Endothelial cell of umbilical vein (primary cell): ENCODE results near the gene AAR2. TPM values are rescaled to one million over a fixed set of nuclear protein-coding genes. Genes with fewer than 3 reads are reported as not detected.

Experiments
- BruUV-seq: library from RNA; stranded (reverse); fragments of 400-500 nt; replicated peaks from 2 replicates; lab custom pipeline; 2021; lab: Mats Ljungman, UMichigan
- CTCF ChIA-PET: fragments of 300-600, 350-600 bp; sonication (Branson Sonifier 250); formaldehyde crosslinking; loops from one replicate; lab custom pipeline; 2021; ENCODE audit warnings: antibody characterized with exemption, inconsistent platforms; lab: Charles Lee
- POLR2A ChIA-PET: fragments of 300-600, 350-600 bp; sonication (Branson Sonifier 250); formaldehyde crosslinking; loops from one replicate; lab custom pipeline; 2021; ENCODE audit warnings: antibody characterized with exemption, inconsistent platforms; lab: Charles Lee
- DNase-seq: peaks from one replicate; pipeline ENCODE4 v3.0.0-alpha.2; 2011; ENCODE audit warnings: low read depth, low spot score
- FAIRE-seq: peaks from 2 replicates; lab custom pipeline; 2011; peaks lifted over from hg19 to GRCh38; lab: Jason Lieb, UNC
- H2AFZ ChIP-seq: 2 replicates; pipeline ENCODE4 v1.6.0; 2012; ENCODE audit warnings: low read depth, low read length, control low read depth, inconsistent platforms
- H3K27ac ChIP-seq: 2 replicates; pipeline ENCODE4 v1.5.1; 2011; ENCODE audit warnings: low read depth, mild to moderate bottlenecking, control low read depth, low read length, moderate library complexity; ENCODE audit not compliant: insufficient read depth
- H3K27me3 ChIP-seq, 2 experiments: 2 replicates each; pipeline versions ENCODE4 v1.6.0 to v1.6.1; 2011; ENCODE audit warnings: low read length in 2 of 2, mixed read lengths in 1 of 2; ENCODE audit not compliant: control insufficient read depth in 2 of 2, insufficient read depth in 2 of 2
- H3K36me3 ChIP-seq, 2 experiments: 2 replicates in 1 of 2; 3 replicates in 1 of 2; pipeline ENCODE4 v1.5.1; 2011; ENCODE audit warnings: low read length in 2 of 2, mild to moderate bottlenecking in 1 of 2, moderate library complexity in 1 of 2; ENCODE audit not compliant: control insufficient read depth in 2 of 2, insufficient read depth in 2 of 2; ENCODE audit errors: extremely low read depth in 1 of 2
- H3K4me1 ChIP-seq: 3 replicates; pipeline ENCODE4 v1.5.1; 2011; ENCODE audit warnings: mild to moderate bottlenecking, low read length; ENCODE audit not compliant: control insufficient read depth, insufficient read depth; ENCODE audit errors: extremely low read depth
- H3K4me2 ChIP-seq: 2 replicates; pipeline ENCODE4 v1.6.1; 2011; ENCODE audit warnings: low read length, control low read depth, mixed read lengths; ENCODE audit not compliant: insufficient read depth
- H3K4me3 ChIP-seq, 3 experiments: fragments of 200-600 bp in 1 of 3; sonication (generic), shearing (Covaris generic) in 1 of 3; replicated peaks in 1 of 3; 2 replicates each; pipeline ENCODE4 v1.5.1; 2011 to 2016; ENCODE audit warnings: control low read depth in 3 of 3, low read length in 3 of 3, mild to moderate bottlenecking in 2 of 3, inconsistent platforms in 1 of 3, low read depth in 1 of 3, moderate library complexity in 1 of 3; ENCODE audit not compliant: insufficient read depth in 1 of 3
- H3K79me2 ChIP-seq: 2 replicates; pipeline ENCODE4 v1.6.0; 2012; ENCODE audit warnings: low read length, inconsistent platforms; ENCODE audit not compliant: control insufficient read depth, insufficient read depth
- H3K9ac ChIP-seq: replicated peaks from 2 replicates; pipeline ENCODE3; 2011; ENCODE audit warnings: low read length, control low read depth; ENCODE audit not compliant: insufficient read depth; ENCODE audit errors: extremely low read depth
- H3K9me1 ChIP-seq: replicated peaks from 3 replicates; pipeline ENCODE4 v1.6.0; 2011; ENCODE audit warnings: mild to moderate bottlenecking, low read length; ENCODE audit not compliant: control insufficient read depth, insufficient read depth; ENCODE audit errors: extremely low read depth
- H3K9me3 ChIP-seq: replicated peaks from 2 replicates; pipeline ENCODE4 v1.5.1; 2012; ENCODE audit warnings: low read length, inconsistent platforms; ENCODE audit not compliant: control insufficient read depth, insufficient read depth
- H4K20me1 ChIP-seq: replicated peaks from 2 replicates; pipeline ENCODE3; 2011; ENCODE audit warnings: mild to moderate bottlenecking, low read length; ENCODE audit not compliant: control insufficient read depth, insufficient read depth; ENCODE audit errors: extremely low read depth
- EZH2 ChIP-seq: IDR thresholded peaks from 2 replicates; pipeline ENCODE4 v1.6.1; 2012; ENCODE audit warnings: borderline replicate concordance, low read depth, mild to moderate bottlenecking, moderate library complexity, low read length, inconsistent platforms; ENCODE audit not compliant: severe bottlenecking
- FOS ChIP-seq: IDR thresholded peaks from 2 replicates; pipeline ENCODE4 v1.6.1; 2011; ENCODE audit warnings: mild to moderate bottlenecking, low read length, moderate library complexity, borderline replicate concordance; ENCODE audit not compliant: insufficient read depth
- GATA2 ChIP-seq: IDR thresholded peaks from 2 replicates; pipeline ENCODE4 v1.7.0; 2011; ENCODE audit warnings: low read depth, mild to moderate bottlenecking, moderate library complexity, mixed read lengths, low read length; ENCODE audit not compliant: insufficient read length, insufficient read depth
- JUN ChIP-seq: IDR thresholded peaks from 2 replicates; pipeline ENCODE4 v1.6.1; 2011; ENCODE audit warnings: borderline replicate concordance, low read depth; ENCODE audit not compliant: insufficient read length, insufficient read depth
- MYC ChIP-seq: IDR thresholded peaks from one replicate; pipeline ENCODE4 v1.6.1; 2011; ENCODE audit warnings: mild to moderate bottlenecking, low read depth, low read length
- POLR2A ChIP-seq: IDR thresholded peaks from 2 replicates; pipeline ENCODE4 v1.6.1; 2012; ENCODE audit warnings: low read depth, mild to moderate bottlenecking, control low read depth, low read length
- POLR2AphosphoS5 ChIP-seq: IDR thresholded peaks from 2 replicates; pipeline ENCODE4 v1.6.1; 2012; ENCODE audit warnings: low read depth, mild to moderate bottlenecking, control low read depth, low read length, moderate library complexity; ENCODE audit not compliant: insufficient read depth
- dilution Hi-C: fragments of 300-500 bp; cut with MboI; formaldehyde crosslinking; loops from one replicate; pipeline ENCODE4 v1.15.0; 2019; ENCODE audit warnings: low sequenced_read_pairs; ENCODE audit not compliant: extremely low pct_ligation_motif_present
- intact Hi-C: fragments of 100-400 bp; cut with micrococcal nuclease; formaldehyde crosslinking; loops from one replicate; pipeline ENCODE4 v1.10.0; 2022
- polyA plus RNA-seq, 4 experiments: library from polyadenylated mRNA; depleted of rRNA in 3 of 4; stranded (reverse) in 3 of 4; unstranded in 1 of 4; fragments of >200 nt; gene quantifications; 2 replicates each; pipeline versions ENCODE4 v1.2.1 to v1.2.3, GENCODE V29; 2011 to 2012; ENCODE audit warnings: missing spikeins in 1 of 4
- total RNA-seq: library from RNA; stranded (reverse); gene quantifications from 2 replicates; pipeline ENCODE4 v1.2.3, GENCODE V29; 2021
- TF ChIP-seq, protein P1 (sequence below): IDR thresholded peaks from 2 replicates; pipeline ENCODE4 v1.6.1; 2011; ENCODE audit not compliant: insufficient read depth, insufficient read length
- TF ChIP-seq, protein P2 (sequence below), 2 donors: IDR thresholded peaks; 1 replicate in 1 of 2; 2 replicates in 1 of 2; pipeline ENCODE4 v1.5.1; 2011; ENCODE audit warnings: low read length in 2 of 2, mild to moderate bottlenecking in 2 of 2, moderate library complexity in 2 of 2, control low read depth in 1 of 2, inconsistent platforms in 1 of 2, low read depth in 1 of 2; ENCODE audit not compliant: insufficient read depth in 1 of 2; ENCODE audit errors: extremely low read depth in 1 of 2

AAR2 gene
- total and polyA plus RNA-seq, 2 donors (not counting 3 experiments of a cell fraction or from before 2014, with no cell fraction given) = 21.9 to 29.4 TPM

DNA sequence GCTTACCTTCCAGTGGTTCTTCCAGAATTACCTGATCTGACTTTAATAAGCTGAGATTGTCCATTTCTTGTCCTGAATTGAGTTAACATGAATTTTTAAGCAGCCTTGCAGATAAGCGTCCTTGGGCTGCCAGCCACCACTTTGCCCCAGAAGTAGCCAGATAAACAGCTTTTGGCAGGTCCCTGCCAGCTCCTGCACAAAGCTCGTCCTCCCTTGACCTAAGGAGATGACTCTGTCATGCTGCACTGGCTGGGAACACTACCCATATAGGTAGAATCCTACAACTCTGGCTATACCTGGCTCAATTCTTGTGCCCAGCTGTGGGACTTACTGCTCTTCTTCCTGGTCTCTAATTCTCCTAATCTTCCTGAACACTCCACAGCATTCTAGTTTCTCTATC is 39.6 kb upstream of the AAR2 start:
- BruUV-seq = no TSS peak
- TF ChIP-seq POLR2A = no peak
- no peak for TF ChIP-seq JUN
- TF ChIP-seq FOS = no peak
- TF ChIP-seq, protein P1, sequence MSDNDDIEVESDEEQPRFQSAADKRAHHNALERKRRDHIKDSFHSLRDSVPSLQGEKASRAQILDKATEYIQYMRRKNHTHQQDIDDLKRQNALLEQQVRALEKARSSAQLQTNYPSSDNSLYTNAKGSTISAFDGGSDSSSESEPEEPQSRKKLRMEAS = no peak
- TF ChIP-seq, protein P2, sequence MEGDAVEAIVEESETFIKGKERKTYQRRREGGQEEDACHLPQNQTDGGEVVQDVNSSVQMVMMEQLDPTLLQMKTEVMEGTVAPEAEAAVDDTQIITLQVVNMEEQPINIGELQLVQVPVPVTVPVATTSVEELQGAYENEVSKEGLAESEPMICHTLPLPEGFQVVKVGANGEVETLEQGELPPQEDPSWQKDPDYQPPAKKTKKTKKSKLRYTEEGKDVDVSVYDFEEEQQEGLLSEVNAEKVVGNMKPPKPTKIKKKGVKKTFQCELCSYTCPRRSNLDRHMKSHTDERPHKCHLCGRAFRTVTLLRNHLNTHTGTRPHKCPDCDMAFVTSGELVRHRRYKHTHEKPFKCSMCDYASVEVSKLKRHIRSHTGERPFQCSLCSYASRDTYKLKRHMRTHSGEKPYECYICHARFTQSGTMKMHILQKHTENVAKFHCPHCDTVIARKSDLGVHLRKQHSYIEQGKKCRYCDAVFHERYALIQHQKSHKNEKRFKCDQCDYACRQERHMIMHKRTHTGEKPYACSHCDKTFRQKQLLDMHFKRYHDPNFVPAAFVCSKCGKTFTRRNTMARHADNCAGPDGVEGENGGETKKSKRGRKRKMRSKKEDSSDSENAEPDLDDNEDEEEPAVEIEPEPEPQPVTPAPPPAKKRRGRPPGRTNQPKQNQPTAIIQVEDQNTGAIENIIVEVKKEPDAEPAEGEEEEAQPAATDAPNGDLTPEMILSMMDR (IDR thresholded peaks at IDR 0.05; ENCODE audit: extremely low read depth in 1 of 2, insufficient read depth in 1 of 2, low read depth in 1 of 2, low read length in 2 of 2) = no peak
- H3K27me3 ChIP-seq = no peaks in the 10 kb centered on the region
- H3K79me2 ChIP-seq = no peaks in the 10 kb centered on the region
- no peaks in the 10 kb centered on the region for H3K4me1 ChIP-seq
- FAIRE-seq = no peak
- POLR2A ChIA-PET = no interaction called here
- no peak for DNase-seq
- no peaks in the 10 kb centered on the region for H4K20me1 ChIP-seq
- H3K9me3 ChIP-seq = no peaks in the 10 kb centered on the region
- intact Hi-C loops (no loop called here), dilution Hi-C loops (no loop called here)
- H2AFZ ChIP-seq = no peak overlapping the region
- H3K27ac ChIP-seq = no peak overlapping the region
- H3K4me2 ChIP-seq = no peak overlapping the region
- CTCF ChIA-PET = interaction anchor here (1.6 to 5.2 kb wide), 4 partner anchors 40 to 243 kb away, joined by 6 to 67 read pairs (median 12); no protein-coding TSS in a partner anchor
- no peak overlapping the region for H3K4me3 ChIP-seq
- no peaks in the 10 kb centered on the region for H3K36me3 ChIP-seq
- H3K9ac ChIP-seq = no peak overlapping the region
- H3K9me1 ChIP-seq = no peaks in the 10 kb centered on the region

DNA sequence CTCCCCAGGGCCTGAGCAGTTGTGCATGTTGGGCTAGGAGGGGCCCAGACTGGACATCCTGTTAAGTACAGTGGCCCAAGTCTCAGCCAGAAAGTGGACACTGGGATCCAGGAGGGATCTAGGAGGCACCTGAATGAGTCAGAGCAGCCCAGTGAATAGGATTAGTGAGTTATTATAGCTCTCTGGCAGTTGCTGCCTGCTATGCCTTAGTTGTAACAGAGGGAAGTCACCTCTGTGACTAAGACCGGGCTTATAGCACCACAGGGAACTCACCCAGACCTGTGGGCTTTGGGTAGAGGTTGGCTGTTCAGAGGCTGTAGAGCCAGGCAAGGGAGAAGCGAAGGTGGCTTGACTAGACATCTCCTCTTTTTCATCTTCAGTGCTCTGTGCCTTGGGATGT is 39.0 kb upstream of the AAR2 start:
- POLR2A ChIA-PET = no interaction called here
- no peak overlapping the region for H2AFZ ChIP-seq
- intact Hi-C loops = no loop called here
- H3K9ac ChIP-seq = no peak overlapping the region
- H3K79me2 ChIP-seq = no peaks in the 10 kb centered on the region
- TF ChIP-seq JUN (no peak), MYC (no peak), FOS (no peak), GATA2 (no peak), POLR2AphosphoS5 (no peak), POLR2A (no peak), EZH2 (no peak)
- TF ChIP-seq, protein P2 (IDR thresholded peaks at IDR 0.05; ENCODE audit: extremely low read depth in 1 of 2, insufficient read depth in 1 of 2, low read depth in 1 of 2, low read length in 2 of 2) = no peak
- TF ChIP-seq, protein P1 = no peak
- FAIRE-seq = no peak
- no peak overlapping the region for H3K4me3 ChIP-seq
- no peaks in the 10 kb centered on the region for H3K9me3 ChIP-seq
- CTCF ChIA-PET = interaction anchor here (1.4 to 5.2 kb wide), 5 partner anchors 13 to 243 kb away, joined by 3 to 67 read pairs (median 6); no protein-coding TSS in a partner anchor
- no peaks in the 10 kb centered on the region for H3K4me1 ChIP-seq
- no peaks in the 10 kb centered on the region for H4K20me1 ChIP-seq
- no peaks in the 10 kb centered on the region for H3K27me3 ChIP-seq
- no peak for DNase-seq
- H3K4me2 ChIP-seq = no peak overlapping the region
- dilution Hi-C loops = no loop called here
- H3K36me3 ChIP-seq = no peaks in the 10 kb centered on the region
- BruUV-seq = no TSS peak
- no peaks in the 10 kb centered on the region for H3K9me1 ChIP-seq
- H3K27ac ChIP-seq = no peak overlapping the region
